ENCODE results near the gene OXER1.

- TF ChIP-seq POLR2A (IDR thresholded peaks at IDR 0.05; ENCODE audit: low read length) (no peak), GATA1 (IDR thresholded peaks at IDR 0.05; ENCODE audit: low read depth, low read length) (no peak)
These were observed 7.7 kb upstream of the OXER1 start for GRCh38 chr2:42771546-42772153.
